Esophagus squamous epithelium (tissue), 4 donors: ENCODE data around the gene NPAS2.

Source experiments
- CTCF ChIP-seq, 6 experiments: fragments of 450-650 bp in 4 of 6; fragments of 200-600 bp in 2 of 6; sonication (generic) in 2 of 6; IDR thresholded peaks; one replicate each; pipeline ENCODE4 v1.5.1; 2016 to 2019; ENCODE audit warnings: antibody characterized with exemption in 6 of 6, mild to moderate bottlenecking in 4 of 6, moderate library complexity in 4 of 6
- POLR2A ChIP-seq, 4 donors: fragments of 450-650 bp; IDR thresholded peaks; one replicate each; pipeline ENCODE4 v1.6.1; 2017; ENCODE audit warnings: antibody characterized with exemption in 4 of 4, mild to moderate bottlenecking in 4 of 4, moderate library complexity in 3 of 4

- TF ChIP-seq CTCF (IDR thresholded peaks at IDR 0.05) (no peak), POLR2A (IDR thresholded peaks at IDR 0.05) (no peak)
Measured at GRCh38 chr2:100773538-100773937, 46.4 kb upstream of the NPAS2 start.
